SHP77 treated with DMSO at 0.1 percent for 48 hours (cell line): Measurements from ENCODE around the gene MDM1.
A peak's percentile ranks its signal among the peaks of the same experiment; 100 is the strongest.

Experiments used
- DNase-seq: peaks from one replicate; lab custom pipeline; 2025; lab: John Stamatoyannopoulos, UW

MDM1 gene

DNA sequence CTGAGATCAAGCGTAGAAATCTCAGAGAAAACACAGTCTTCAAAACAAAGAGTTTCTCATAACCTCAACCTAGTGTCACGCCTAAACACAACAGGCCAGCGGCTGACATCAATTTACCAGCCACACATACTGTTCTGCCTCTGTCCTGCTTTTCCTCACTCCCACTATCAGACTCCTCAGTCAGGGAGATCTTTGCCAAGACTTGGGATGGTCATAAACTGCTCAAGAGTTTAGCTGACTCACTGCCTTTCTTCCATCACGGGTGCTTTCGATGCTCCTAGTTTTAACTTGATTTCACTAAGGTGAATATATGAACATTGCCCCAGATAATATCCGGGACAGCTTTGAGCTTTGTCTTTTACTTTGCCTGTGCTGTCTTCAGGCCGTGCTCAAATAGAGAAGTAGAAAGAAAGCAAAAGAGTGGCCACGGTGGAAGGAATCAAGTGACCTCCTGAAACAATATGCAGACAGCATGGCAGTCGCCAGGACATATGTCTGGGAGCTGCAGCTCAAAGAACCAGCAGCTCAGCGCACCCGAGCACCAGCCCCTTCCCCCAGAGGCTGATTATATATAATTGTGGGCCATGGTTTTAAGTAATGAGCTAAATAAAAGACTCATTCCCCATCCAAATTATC, 12.1 kb downstream of the MDM1 start:
- DNase-seq, result no peak

DNA sequence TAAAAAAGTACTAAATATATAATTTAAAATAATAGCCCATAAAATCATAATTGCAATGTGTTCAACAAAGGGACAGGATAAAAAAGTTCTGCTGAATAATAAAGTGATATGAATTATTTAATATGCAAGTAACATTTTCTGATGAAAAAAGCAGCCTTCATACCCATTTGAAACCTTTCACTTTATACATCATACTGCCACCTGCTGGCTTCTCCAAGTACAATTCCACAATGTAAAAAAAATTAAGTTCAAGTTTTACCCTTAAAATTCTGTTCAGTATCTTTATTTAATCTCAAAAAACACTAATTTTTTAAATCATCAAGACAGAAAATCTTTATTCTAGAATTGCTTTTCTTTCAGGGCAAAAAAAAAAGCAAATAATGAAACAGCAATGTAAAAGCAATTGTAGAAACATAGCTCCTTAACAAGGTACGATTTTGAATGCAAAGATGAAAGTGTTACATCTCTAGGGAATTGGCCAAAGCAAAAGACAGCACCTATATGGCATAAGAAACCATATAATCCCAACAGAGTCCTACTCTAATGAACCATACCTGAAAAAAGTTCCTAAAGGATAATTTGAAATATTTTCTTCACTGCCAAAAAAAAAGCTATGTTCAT, 15.0 kb downstream of the MDM1 start:
- peak; percentile 20 for DNase-seq

DNA sequence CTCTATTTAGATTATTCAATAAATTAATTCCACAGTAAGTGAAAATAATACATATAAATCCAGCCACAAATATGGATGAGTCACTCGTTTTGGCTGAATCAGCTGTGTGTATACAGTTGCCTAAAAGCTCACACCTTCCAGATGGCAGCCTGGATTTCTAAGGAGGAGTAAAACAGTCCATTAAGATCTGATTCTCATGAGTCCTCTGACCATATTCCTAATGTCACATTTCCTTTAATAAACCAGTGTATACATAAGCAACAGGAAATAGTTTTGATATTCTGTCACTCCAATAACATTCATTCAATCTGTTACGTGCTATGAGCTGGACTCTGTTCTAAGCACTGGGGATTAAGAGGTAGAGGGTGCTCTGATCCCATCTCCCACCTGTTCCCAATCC, 21.8 kb downstream of the MDM1 start:
- DNase-seq, result no peak

DNA sequence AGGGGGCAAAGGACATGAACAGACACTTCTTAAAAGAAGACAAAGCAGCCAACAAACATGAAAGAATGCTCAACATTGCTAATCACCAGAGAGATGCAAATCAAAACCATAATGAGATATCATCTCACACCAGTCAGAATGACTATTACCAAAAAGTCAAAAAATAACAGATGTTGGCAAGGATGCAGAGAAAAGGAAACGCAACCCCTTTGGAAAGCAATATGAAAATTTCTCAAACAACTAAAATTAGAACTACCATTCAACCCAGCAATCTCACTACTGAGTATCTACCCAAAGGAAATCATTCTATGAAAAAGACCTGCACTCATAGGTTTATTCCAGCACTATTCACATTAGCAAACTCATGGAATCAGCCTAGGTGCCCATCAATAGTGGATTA, 25.6 kb downstream of the MDM1 start:
- DNase-seq, result no peak

DNA sequence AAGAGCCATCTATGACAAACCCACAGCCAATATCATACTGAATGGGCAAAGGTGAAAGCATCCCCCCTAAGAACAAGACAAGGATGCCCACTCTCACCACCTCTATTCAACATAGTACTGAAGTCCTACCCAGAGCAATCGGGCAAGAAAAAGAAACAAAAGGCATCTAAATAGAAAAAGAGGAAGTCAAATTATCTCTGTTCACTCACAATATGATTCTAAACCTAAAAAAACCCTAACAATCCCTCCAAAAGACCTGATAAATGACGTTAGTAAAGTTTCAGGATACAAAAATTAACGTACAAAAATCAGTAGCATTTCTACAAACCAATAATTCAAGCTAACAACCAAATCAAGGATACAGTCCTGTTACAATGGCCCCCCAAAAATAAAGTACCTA, 26.9 kb downstream of the MDM1 start:
- DNase-seq, result no peak

DNA sequence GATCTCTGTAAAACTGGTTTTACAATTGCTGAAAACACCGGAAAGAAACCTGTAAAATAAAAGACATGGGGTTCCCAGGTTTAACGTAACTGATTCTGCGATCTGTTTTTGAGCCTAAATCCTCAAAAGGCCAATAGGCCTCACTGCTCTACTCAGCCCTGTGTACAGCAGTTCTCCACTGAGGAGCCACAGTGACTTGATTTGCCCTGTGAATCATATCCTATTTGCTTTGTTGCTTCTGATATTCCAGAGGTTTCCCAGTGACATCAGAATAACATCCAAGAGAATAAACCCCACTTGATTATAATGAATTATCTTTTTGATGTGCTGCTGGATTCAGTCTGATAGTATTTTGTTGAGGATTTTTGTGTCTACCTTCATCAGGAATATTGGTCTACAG, 27.5 kb downstream of the MDM1 start:
- DNase-seq, result no peak

DNA sequence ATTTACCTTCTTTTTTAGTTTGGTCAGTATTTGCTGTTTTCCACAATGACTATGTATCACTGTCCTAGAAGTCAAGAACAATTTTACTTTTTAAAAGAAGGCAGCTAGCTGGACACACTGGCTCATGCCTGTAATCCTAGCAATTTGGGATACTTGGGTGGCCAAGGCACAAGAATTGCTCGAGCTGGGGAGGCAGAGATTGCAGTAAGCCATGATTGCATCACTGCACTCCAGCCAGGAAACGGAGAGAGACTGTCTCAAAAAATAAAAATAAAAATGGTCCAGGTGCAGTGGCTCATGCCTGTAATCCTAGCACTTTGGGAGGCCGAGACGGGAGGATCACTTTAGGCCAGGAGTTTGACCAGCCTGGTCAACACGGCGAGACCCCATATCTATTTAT, 28.3 kb downstream of the MDM1 start:
- no peak for DNase-seq

DNA sequence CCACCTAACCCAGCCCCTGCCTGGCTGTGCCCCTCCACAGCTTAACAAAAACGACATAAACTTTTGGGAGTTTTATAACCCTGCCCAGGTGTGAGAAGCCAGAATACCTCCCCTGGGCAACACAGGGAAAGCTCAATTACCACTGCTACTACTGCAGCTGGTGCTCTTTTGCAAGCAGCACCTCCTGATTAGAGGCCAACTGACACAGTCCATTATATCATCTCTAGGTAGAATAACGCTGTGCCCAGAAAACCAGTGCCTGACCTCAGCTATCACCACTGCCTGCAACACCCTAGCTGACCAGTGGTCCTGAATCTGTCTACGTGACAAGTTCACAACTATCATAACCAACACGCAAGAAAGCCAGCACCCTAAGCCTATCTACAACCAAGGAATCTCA, 34.2 kb downstream of the MDM1 start:
- DNase-seq, result no peak

DNA sequence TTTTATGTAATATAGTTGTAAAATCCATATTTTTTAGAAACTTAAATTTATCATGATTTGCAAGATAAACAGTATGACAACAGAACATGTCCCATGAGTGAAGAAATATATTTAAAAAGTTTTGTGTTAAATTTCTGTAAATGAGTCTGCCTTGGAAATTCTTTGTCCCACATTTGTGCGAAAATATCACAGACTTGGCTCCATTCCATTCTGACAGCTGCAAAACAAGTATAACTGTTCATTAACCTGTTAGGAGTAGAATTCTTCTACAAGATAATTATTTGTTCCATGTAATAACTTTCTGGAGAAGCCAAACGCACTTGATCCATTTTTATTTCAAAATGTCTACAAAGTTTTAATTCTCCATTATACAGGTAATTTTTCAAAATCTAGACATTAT, 37.9 kb downstream of the MDM1 start:
- DNase-seq, result no peak

DNA sequence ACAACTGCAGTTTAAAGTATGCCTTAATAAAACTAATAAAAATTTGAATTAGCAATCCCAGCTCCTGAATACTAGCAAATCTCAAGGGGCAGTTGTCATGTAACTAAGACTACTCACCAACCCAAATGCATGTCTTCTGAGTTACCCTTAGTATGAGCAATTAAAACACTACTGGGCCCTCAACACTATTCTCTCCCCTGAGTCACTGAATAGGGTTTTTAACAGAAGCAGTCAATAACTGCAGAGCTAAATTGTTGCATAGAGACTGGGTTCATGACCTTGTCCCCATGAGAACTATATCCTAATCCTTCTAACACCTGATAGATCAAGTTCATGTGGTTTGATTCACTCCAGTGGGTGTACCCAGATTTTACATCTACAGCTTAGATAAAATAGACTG, 38.8 kb downstream of the MDM1 start:
- DNase-seq, result no peak

DNA sequence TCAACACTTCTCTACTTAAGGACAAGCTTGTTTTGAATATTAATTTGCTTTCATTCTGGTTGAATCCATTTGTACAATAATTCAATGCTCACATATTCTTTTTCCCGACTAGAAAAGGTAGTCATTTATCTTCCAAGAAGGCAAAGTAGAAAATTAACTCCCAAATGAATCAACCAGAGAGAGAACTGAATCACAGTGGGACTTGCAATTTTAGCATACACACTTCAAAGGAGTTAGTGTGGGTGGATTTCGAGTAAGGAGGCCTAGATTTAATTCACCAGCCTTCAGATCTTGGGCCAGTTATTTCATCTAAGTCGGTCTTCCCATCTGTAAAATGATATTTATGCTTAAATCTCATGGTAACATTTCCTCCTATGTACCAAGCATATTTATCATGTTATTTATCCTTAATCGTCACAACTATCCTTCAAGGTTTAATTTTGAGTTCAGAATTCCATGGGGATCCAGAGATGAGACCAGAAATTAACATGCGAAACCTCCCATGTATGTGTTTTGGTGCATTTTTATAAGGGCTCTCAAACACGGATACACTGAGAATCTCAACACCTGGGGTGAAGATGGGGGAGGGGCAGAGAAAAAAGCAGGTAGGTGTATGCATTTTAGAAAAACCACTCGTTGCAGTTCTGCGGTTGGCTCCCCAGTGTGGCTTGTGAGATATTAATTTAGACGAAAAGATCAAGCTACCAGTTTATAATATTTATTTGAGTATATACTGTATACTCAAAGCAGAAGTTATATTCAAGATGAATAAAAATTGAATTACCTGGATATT, 39.8 kb downstream of the MDM1 start:
- DNase-seq, result no peak

DNA sequence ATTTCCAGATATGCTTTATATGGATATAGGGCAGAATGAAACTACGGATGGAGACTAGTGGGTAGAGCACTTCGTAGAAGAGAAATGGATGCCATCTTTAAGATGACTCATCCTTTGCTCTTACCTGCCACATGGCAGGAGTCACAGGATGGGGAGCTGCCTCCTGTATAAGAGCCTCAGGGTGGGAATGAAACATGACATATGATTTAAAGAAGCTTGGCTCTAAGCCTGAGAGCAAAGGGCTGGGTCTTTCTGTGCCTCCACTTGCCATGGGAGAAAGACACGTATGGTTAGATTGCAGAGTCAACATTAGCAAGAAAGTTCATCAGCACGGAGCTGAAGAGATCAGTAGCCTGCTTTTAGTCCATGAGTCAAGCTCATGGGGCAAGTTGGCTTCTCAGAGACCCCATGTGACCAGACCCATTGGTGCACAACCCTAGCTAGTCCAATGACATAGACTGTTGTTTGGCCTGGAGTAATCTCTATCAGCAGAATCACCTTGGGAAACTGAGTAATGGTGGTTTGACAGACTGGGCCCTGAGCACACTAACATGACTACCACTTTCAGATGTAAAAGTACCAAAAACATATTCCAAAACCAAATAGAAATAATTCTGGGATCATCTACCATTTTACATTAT, 40.6 kb downstream of the MDM1 start:
- no peak for DNase-seq

DNA sequence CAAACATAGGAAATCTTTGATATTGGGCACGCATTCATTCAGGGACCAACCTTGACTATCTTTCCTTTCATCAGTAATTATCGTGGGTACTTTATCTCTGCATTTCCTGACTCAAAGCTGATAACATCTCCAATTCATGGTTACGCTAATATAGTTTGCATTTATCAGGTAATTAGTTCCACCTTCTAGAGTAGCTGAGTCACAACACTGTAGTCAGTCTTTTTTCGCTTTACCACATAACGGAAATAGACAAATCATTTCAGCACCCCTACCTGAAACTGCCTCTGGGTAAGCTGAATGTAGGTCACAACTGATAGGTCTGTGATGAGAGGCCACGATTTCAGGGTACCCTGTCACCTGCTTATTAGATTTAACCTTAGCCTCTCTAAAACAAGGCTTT, 42.0 kb downstream of the MDM1 start:
- DNase-seq, result no peak

DNA sequence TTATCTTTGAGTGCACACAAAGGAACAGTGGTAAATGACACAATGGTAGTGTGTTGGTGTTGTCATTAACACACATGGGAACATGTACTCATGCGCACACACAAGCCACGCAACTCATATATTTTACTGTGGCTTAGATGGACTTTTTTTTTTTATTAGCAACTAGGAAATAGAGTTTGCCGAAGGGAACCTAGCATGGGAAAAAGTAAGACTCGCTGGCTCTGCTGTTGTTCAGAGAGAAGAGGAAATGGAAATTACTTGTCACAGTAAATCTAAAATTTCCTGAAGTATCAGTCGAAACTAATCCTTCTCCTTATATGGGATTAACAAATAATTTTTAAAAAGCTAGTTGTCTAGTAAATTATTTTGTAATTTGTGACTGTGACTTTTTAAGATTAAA, 45.1 kb downstream of the MDM1 start:
- no peak for DNase-seq

DNA sequence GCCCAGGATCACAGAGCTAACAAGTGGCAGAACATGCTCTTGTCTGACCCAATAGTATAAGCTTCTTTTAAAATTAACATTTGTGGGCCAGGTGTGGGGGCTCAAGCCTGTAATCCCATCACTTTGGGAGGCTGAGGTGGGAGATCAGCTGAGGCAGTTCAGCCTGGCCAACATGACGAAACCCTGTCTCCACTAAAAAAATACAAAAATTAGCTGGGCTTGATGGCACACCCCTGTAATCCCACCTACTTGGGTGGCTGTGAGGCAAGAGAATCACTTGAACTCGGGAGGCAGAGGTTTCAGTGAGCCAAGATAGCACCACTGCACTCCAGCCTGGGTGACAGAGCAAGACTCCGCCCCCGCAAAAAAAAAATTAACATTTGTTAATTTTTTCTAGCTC, 45.8 kb downstream of the MDM1 start:
- DNase-seq, result no peak

DNA sequence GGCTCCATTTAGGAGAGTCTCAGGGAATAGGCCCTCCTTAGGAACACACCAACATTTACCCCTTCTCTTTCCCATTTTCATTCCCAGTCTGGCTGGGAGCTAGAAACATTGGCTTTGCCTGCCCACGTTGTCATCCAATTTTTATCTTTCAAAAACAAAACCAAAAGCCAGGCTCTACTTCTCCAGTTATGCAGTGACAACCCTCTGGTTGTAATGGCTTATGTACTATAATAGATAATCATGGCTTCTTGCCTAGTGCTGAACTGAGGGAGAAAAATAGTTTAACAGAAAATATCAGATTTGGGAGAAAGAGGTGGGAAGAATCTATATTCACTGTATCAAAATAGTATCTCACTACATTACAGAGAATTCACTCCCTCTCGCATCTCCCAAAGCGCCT, 46.6 kb downstream of the MDM1 start:
- no peak for DNase-seq

DNA sequence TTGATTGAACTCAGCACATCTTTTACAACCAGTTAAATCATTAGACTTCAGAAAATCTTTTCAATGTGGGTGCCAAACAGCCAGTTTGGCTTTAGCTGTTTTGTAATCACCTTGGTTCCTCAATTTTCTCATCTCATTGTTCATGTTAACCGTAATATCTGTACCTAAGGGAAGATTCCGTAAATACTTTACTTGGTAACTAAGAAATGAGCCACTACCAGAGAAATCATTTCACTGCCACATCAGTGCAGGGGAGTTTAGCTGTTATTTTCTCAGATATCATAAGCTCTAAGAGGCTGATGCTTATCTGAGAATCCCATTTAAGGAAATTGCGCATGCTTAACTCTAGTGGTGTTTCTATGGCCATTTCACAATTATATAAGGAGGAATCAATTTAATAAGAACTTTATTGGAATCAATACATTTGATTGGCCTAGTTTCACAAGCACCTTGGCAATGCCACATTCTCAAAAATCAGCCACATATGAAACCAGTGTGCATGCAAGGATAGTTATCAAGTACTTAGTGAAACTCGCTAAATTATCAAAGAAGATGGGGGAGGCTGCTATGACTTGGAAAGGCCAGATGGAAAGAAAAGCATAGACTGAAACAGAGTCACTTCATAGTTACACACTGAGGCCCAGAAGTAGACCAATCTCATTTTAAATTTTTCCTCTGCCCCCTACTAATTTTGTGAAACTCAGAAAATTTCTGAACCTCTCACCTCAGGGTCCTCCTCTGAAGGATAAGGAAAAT, 50.7 kb downstream of the MDM1 start:
- DNase-seq, result no peak

DNA sequence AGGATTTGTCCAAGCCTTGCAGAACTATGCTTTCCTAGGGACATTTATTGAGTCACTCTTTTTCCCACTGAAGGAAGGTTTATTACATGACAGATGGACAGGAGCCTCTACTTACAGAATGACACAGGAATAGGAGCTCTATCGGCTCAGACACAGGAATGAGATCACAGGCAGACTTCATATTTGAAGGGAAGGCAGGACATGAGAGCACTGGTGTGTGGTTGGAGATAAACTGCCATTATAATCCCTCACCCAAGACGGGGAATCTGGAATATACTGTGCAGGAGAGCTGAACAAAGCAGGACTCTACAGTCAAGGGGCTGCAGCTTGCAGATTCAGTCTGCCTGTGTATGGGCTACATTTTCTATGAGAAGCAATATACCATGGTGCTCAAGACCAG, 51.9 kb downstream of the MDM1 start:
- DNase-seq, result no peak

DNA sequence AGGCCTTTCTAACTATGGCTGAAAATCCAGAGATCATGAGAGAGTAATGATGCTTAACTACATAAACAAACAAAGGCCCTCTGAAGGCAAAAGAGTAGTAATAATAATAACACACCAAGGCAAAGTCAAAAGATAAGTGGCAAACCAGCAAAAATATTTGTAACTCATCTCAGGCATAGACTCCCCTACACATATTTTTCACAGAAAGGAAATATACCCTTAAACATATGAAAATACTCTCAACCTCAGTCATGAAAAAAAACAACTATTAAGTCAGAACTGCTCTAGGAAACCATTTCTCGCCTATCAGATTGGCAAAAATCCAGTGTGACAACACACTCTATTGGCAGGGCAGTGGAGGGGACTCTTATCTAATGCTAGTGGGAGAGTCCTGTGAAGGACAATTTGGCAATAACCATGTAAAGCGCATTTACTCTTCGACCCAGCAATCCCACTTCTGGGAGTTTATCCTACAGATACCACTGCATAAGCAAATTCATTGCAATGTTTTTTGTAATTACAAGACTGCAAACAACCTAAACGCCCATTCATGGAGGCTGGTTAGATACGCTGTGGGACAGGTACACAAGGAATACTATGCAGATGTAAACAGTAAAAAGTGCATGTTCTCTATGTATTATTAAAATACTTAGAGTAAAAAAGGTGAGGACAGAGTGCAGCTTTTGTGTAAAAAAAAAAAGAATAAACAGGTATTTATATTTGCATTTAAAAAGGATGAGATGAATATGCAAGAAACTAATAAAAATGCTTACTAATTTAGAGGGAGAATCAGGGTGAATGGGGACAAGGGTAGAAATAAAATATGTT, 52.7 kb downstream of the MDM1 start:
- no peak for DNase-seq

DNA sequence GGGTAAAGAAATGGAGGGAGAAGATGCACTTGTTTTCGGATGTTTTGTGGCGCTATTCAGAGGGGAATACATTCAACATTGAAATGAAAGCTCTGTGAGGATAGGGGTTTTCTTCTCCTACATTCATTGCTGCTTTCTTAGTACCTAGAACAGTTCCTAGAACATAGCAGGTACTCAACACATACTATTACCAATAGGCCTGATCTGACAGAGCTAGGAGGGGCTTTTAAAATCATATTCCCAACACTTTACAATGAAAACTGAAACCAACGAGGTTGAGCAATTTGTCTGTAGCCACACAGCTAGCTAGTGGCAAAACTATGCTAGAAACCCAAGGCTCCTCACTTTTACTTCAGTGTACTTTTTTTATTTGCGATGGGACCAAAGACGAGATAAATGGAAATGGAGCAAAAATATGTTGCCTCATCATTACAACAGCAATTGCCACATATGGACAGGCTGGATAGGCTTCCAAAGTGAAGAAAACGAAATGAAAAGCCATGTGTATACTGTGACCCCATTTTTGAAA, 55.7 kb downstream of the MDM1 start:
- DNase-seq, result no peak

DNA sequence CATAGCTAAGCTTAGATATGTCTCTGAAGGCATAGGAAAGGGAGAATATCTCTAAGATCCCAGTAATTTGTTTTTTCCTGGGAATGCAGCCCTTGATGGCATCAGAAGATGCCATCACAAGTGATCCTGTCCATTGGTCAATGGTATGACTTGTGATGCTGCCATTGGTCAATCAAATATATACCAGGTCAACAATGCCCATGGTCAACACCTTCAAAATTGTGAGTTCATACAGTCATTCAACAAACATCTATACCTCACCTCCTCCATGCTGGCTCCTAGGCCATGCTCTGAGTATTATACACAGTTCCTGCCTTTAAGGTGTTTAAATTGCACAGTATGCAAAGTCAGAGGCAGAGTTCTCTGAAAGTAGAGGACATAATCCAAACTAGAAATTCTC, 59.4 kb downstream of the MDM1 start:
- no peak for DNase-seq
